Measurements from ENCODE around the gene GNAZ.

- TF ChIP-seq CTCF (IDR thresholded peaks at IDR 0.05; ENCODE audit: low read length): no peak
- no peak for TF ChIP-seq EZH2 (optimal IDR thresholded peaks at IDR 0.05; ENCODE audit: low read depth, low read length)
- no peak for TF ChIP-seq EZH2phosphoT487 (IDR thresholded peaks at IDR 0.05; ENCODE audit: low read length)
Observed at GRCh38 chr22:23090457-23090835, 20.1 kb downstream of the GNAZ start.
